PC-3 (cell line): ENCODE measurements around the gene BCAS4. TPM values are rescaled to one million over a fixed set of nuclear protein-coding genes. Genes with fewer than 3 reads are reported as not detected.

ENCODE experiments used
- ATAC-seq: fragments of 200-7000 bp; cut with Tn5 transposase; 2 replicates; pipeline ENCODE4 v1.9.1; 2020; ENCODE audit warnings: mild to moderate bottlenecking, moderate library complexity
- BruUV-seq: library from RNA; stranded (reverse); fragments of 400-500 nt; replicated peaks from 2 replicates; lab custom pipeline; 2021; lab: Mats Ljungman, UMichigan
- CTCF ChIA-PET: fragments of 300-600 bp; sonication (Branson Sonifier 250); formaldehyde crosslinking; loops from one replicate; lab custom pipeline; 2022; ENCODE audit warnings: antibody characterized with exemption; lab: Charles Lee
- POLR2A ChIA-PET: fragments of 300-600 bp; sonication (Branson Sonifier 250); formaldehyde crosslinking; loops from one replicate; lab custom pipeline; 2022; ENCODE audit warnings: antibody characterized with exemption; ENCODE audit not compliant: unreplicated experiment; lab: Charles Lee
- DNase-seq: peaks from one replicate; pipeline ENCODE4 v3.0.0-alpha.2; 2015
- H2AFZ ChIP-seq: fragments of 300-600 bp; sonication (generic); 2 replicates; pipeline ENCODE4 v1.6.0; 2016; ENCODE audit warnings: antibody characterized with exemption, low read length
- H3F3A ChIP-seq: fragments of 300-600 bp; sonication (generic); one replicate; pipeline ENCODE4 v1.6.0; 2017; ENCODE audit warnings: antibody characterized with exemption, low read length, control low read depth, mild to moderate bottlenecking; ENCODE audit not compliant: unreplicated experiment
- H3K27ac ChIP-seq: fragments of 300-600 bp; sonication (generic); 2 replicates; pipeline ENCODE4 v1.5.1; 2016; ENCODE audit warnings: mild to moderate bottlenecking, low read length
- H3K27me3 ChIP-seq: fragments of 300-600 bp; sonication (generic); 2 replicates; pipeline ENCODE4 v1.6.1; 2016; ENCODE audit warnings: low read length, mixed read lengths
- H3K36me3 ChIP-seq: fragments of 300-600 bp; sonication (generic); 2 replicates; pipeline ENCODE4 v1.6.1; 2016; ENCODE audit warnings: low read depth, mixed run types, low read length, mixed read lengths
- H3K4me1 ChIP-seq: fragments of 300-600 bp; sonication (generic); 2 replicates; pipeline ENCODE4 v1.5.1; 2016; ENCODE audit warnings: low read length; ENCODE audit not compliant: insufficient read depth
- H3K4me2 ChIP-seq: fragments of 300-600 bp; sonication (generic); 2 replicates; pipeline ENCODE4 v1.6.0; 2016; ENCODE audit warnings: low read length
- H3K4me3 ChIP-seq: fragments of 300-600 bp; sonication (generic); 2 replicates; pipeline ENCODE4 v1.5.1; 2016; ENCODE audit warnings: mild to moderate bottlenecking, low read length, mixed read lengths
- H3K79me2 ChIP-seq: fragments of 300-600 bp; sonication (generic); 2 replicates; pipeline ENCODE4 v1.6.1; 2017; ENCODE audit warnings: low read length, mixed read lengths
- H3K9ac ChIP-seq: fragments of 300-600 bp; sonication (generic); 2 replicates; pipeline ENCODE4 v1.6.0; 2016; ENCODE audit warnings: mild to moderate bottlenecking, low read length
- H3K9me2 ChIP-seq: fragments of 300-600 bp; sonication (generic); replicated peaks from 2 replicates; pipeline ENCODE4 v1.6.1; 2016; ENCODE audit warnings: mixed run types, low read length, mixed read lengths
- H3K9me3 ChIP-seq: fragments of 300-600 bp; sonication (generic); 2 replicates; pipeline ENCODE4 v1.6.1; 2016; ENCODE audit warnings: low read length, mixed read lengths
- H4K20me1 ChIP-seq: fragments of 300-600 bp; sonication (generic); 2 replicates; pipeline ENCODE4 v1.6.1; 2016; ENCODE audit warnings: low read length, mixed read lengths
- CTCF ChIP-seq: fragments of 300-600 bp; sonication (generic); conservative IDR thresholded peaks from 2 replicates; pipeline ENCODE4 v1.5.1; 2017; ENCODE audit warnings: antibody characterized with exemption, low read depth, mild to moderate bottlenecking, low read length
- EZH2 ChIP-seq: fragments of 300-600 bp; sonication (generic); IDR thresholded peaks from one replicate; pipeline ENCODE4 v1.6.1; 2017; ENCODE audit warnings: antibody characterized with exemption, mild to moderate bottlenecking, low read length; ENCODE audit not compliant: unreplicated experiment
- EZH2phosphoT487 ChIP-seq: fragments of 300-600 bp; sonication (generic); IDR thresholded peaks from 2 replicates; pipeline ENCODE4 v1.6.1; 2018; ENCODE audit warnings: mild to moderate bottlenecking, antibody characterized with exemption, low read length, borderline replicate concordance
- intact Hi-C: fragments of 100-400 bp; cut with micrococcal nuclease; formaldehyde crosslinking; loops from 2 replicates; pipeline ENCODE4 v1.9.0; 2023
- total RNA-seq: library from RNA; depleted of rRNA; stranded (reverse); fragments of >200 nt; gene quantifications from 2 replicates; pipeline ENCODE4 v1.2.3, GENCODE V29; 2014

Gene BCAS4
- total RNA-seq, 1 experiment from 2014 or later: 56.9 TPM

GRCh38 chr20:50883856-50884255 lies 89.0 kb downstream of the BCAS4 start:
- CTCF ChIA-PET: interaction anchor here (0.6 kb wide), 1 partner anchor 104 kb away, joined by 3 read pairs; no protein-coding TSS in a partner anchor
- H3F3A ChIP-seq: no peaks in the 10 kb centered on the region
- no peak overlapping the region for H3K4me2 ChIP-seq
- no peak for DNase-seq
- no peaks in the 10 kb centered on the region for H3K27me3 ChIP-seq
- POLR2A ChIA-PET: no interaction called here
- no peaks in the 10 kb centered on the region for H3K79me2 ChIP-seq
- H3K4me3 ChIP-seq: no peak overlapping the region
- TF ChIP-seq CTCF (no peak), EZH2 (no peak), EZH2phosphoT487 (no peak)
- peaks cover 6% of the 10 kb centered on the region for H3K36me3 ChIP-seq
- intact Hi-C loops: no loop called here
- no peak overlapping the region for H2AFZ ChIP-seq
- ATAC-seq: no peak
- no peaks in the 10 kb centered on the region for H3K9me3 ChIP-seq
- H3K9me2 ChIP-seq: no peaks in the 10 kb centered on the region
- no peaks in the 10 kb centered on the region for H3K4me1 ChIP-seq
- H4K20me1 ChIP-seq: peaks cover 1% of the 10 kb centered on the region; the same call in 1 of the 2 replicates
- no peak overlapping the region for H3K9ac ChIP-seq
- no peak overlapping the region for H3K27ac ChIP-seq
- BruUV-seq: no TSS peak

DNA sequence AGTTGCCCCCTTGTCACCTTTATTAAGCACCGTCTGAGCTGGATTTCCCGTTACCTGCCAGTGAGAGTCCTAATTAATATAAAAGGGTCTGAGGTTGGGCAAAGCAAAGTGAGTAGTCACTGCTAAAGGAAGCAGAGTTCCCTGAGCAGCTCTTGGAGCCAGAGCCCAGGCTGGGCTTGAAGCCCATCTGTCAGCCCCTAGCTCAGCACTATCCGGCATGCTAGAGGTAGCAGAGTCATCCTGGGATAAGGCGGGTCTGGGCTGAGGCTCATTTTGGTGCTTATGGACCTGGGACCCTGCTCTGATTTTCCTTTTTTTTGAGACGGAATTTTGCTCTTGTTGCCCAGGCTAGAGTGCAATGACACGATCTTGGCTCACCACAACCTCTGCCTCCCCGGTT lies 90.2 kb downstream of the BCAS4 start:
- BruUV-seq: no TSS peak
- Histone ChIP-seq H3F3A (no peaks in the 10 kb centered on the region), H3K79me2 (no peaks in the 10 kb centered on the region), H3K36me3 (peaks cover 16% of the 10 kb centered on the region), H3K4me3 (no peak overlapping the region), H3K4me1 (0 out of 2 replicates have a peak, but pooled peaks cover under 1% of the 10 kb centered on the region), H3K9me2 (no peaks in the 10 kb centered on the region), H3K4me2 (no peak overlapping the region), H4K20me1 (peaks cover 10% of the 10 kb centered on the region; the same call in 1 of the 2 replicates), H2AFZ (no peak overlapping the region), H3K27me3 (no peaks in the 10 kb centered on the region), H3K27ac (no peak overlapping the region), H3K9ac (no peak overlapping the region), H3K9me3 (no peaks in the 10 kb centered on the region)
- ChIA-PET CTCF (no interaction called here), POLR2A (no interaction called here)
- TF ChIP-seq EZH2 (no peak), CTCF (no peak), EZH2phosphoT487 (no peak)
- intact Hi-C loops: no loop called here
- no peak for DNase-seq
- no peak for ATAC-seq

DNA sequence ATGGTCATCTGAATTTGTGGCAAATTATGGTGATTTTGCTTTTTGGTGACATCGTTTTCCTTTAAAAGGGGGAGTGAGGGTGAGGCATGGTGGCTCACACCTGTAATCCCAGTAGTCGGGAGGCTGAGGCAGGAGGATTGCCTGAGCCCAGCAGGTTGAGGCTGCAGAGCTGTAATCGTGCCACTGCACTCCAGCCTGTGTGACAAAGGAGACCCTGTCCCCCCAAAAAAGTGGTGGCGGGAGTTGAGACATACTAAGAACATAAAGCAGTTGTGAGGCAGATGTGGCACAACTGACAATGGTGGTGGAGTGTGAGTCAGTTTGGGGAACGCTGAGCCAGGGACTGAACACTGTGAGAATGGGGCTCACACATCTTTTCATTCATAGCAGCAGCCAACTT lies 90.9 kb downstream of the BCAS4 start:
- ChIA-PET CTCF (no interaction called here), POLR2A (no interaction called here)
- DNase-seq (no peak), ATAC-seq (no peak)
- H3K27me3 ChIP-seq: no peaks in the 10 kb centered on the region
- H3K36me3 ChIP-seq: peaks cover 24% of the 10 kb centered on the region
- peaks cover 7% of the 10 kb centered on the region; the same call in 1 of the 2 replicates for H3K4me1 ChIP-seq
- intact Hi-C loops: no loop called here
- no peak overlapping the region for H3K9ac ChIP-seq
- no peak overlapping the region for H3K27ac ChIP-seq
- no peaks in the 10 kb centered on the region for H3K9me3 ChIP-seq
- H3K9me2 ChIP-seq: no peaks in the 10 kb centered on the region
- no peaks in the 10 kb centered on the region for H3K79me2 ChIP-seq
- H4K20me1 ChIP-seq: peaks cover 17% of the 10 kb centered on the region; the same call in 1 of the 2 replicates
- H3K4me2 ChIP-seq: no peak overlapping the region
- no TSS peak for BruUV-seq
- no peak overlapping the region for H3K4me3 ChIP-seq
- TF ChIP-seq CTCF: no peak
- no peak for TF ChIP-seq EZH2
- no peak for TF ChIP-seq EZH2phosphoT487
- H3F3A ChIP-seq: no peaks in the 10 kb centered on the region
- H2AFZ ChIP-seq: no peak overlapping the region
